Measurements from ENCODE around the gene DRGX.

DRGX gene

GRCh38 chr10:49360271-49361177, 35.4 kb downstream of the DRGX start:
- DNase-seq = no peak

- DNase-seq = no peak
Measured at GRCh38 chr10:49359349-49360270, 36.3 kb downstream of the DRGX start.

GRCh38 chr10:49357910-49358309, 38.0 kb downstream of the DRGX start:
- no peak for DNase-seq

- no peak for DNase-seq
Measured at GRCh38 chr10:49356944-49357343, 38.9 kb downstream of the DRGX start.

- DNase-seq = no peak
Measured at GRCh38 chr10:49356181-49356580, 39.7 kb downstream of the DRGX start.

GRCh38 chr10:49355221-49355620, 40.7 kb downstream of the DRGX start:
- DNase-seq = no peak

GRCh38 chr10:49354593-49354992, 41.3 kb downstream of the DRGX start:
- no peak for DNase-seq

GRCh38 chr10:49353895-49354566, 41.9 kb downstream of the DRGX start:
- DNase-seq = no peak

GRCh38 chr10:49353026-49353894, 42.6 kb downstream of the DRGX start:
- DNase-seq = no peak

- DNase-seq = no peak
Measured at GRCh38 chr10:49352323-49352722, 43.6 kb downstream of the DRGX start.

GRCh38 chr10:49351669-49352068, 44.2 kb downstream of the DRGX start:
- DNase-seq = no peak

- no peak for DNase-seq
Measured at GRCh38 chr10:49350846-49351532, 44.9 kb downstream of the DRGX start.

- DNase-seq = no peak
Measured at GRCh38 chr10:49350138-49350537, 45.8 kb downstream of the DRGX start.

GRCh38 chr10:49349390-49349789, 46.5 kb downstream of the DRGX start:
- no peak for DNase-seq

- DNase-seq = no peak
Measured at GRCh38 chr10:49348593-49348992, 47.3 kb downstream of the DRGX start.

GRCh38 chr10:49347827-49348226, 48.1 kb downstream of the DRGX start:
- no peak for DNase-seq

- DNase-seq = no peak
Measured at GRCh38 chr10:49347342-49347741, 48.5 kb downstream of the DRGX start.

- DNase-seq = no peak
Measured at GRCh38 chr10:49344840-49345239, 51.0 kb downstream of the DRGX start.

GRCh38 chr10:49338604-49339003, 57.3 kb downstream of the DRGX start:
- no peak for DNase-seq

GRCh38 chr10:49335364-49335972, 60.4 kb downstream of the DRGX start:
- no peak for DNase-seq

GRCh38 chr10:49334964-49335363, 60.9 kb downstream of the DRGX start:
- no peak for DNase-seq
